GM12874 (cell line): ENCODE measurements around the gene GAN.

Experiments
- CTCF ChIP-seq: IDR thresholded peaks from 2 replicates; pipeline ENCODE4 v1.5.1; 2011; ENCODE audit warnings: low read depth, mild to moderate bottlenecking, control low read depth, low read length, moderate library complexity; ENCODE audit not compliant: insufficient read depth

Gene GAN

GRCh38 chr16:81333356-81333755 lies 18.6 kb downstream of the GAN start:
- no peak for TF ChIP-seq CTCF

GRCh38 chr16:81335669-81336068 lies 20.9 kb downstream of the GAN start:
- no peak for TF ChIP-seq CTCF

- TF ChIP-seq CTCF: no peak
Observed at GRCh38 chr16:81337097-81337496, 22.3 kb downstream of the GAN start.

- TF ChIP-seq CTCF: no peak
Observed at GRCh38 chr16:81347425-81347824, 32.7 kb downstream of the GAN start.

- no peak for TF ChIP-seq CTCF
Observed at GRCh38 chr16:81349608-81350305, 35.0 kb downstream of the GAN start.

- TF ChIP-seq CTCF: no peak
Observed at GRCh38 chr16:81350306-81350615, 35.5 kb downstream of the GAN start.

GRCh38 chr16:81353895-81354294 lies 39.1 kb downstream of the GAN start:
- TF ChIP-seq CTCF: no peak
